Astrocyte (in vitro differentiated cells and primary cell): ENCODE data around the gene GNB1. TPM values are rescaled to one million over a fixed set of nuclear protein-coding genes. Genes with fewer than 3 reads are reported as not detected.

Experiments
- DNase-seq: peaks from one replicate; pipeline ENCODE4 v3.0.0-alpha.2; 2010; ENCODE audit warnings: low read depth
- FAIRE-seq: peaks from 2 replicates; lab custom pipeline; 2011; peaks lifted over from hg19 to GRCh38; lab: Jason Lieb, UNC
- H2AFZ ChIP-seq: 2 replicates; pipeline ENCODE4 v1.6.0; 2012; ENCODE audit warnings: low read depth, low read length, inconsistent platforms
- H3K27ac ChIP-seq: 2 replicates; pipeline ENCODE4 v1.5.1; 2011; ENCODE audit warnings: low read depth, low read length, inconsistent platforms
- H3K27me3 ChIP-seq: 2 replicates; pipeline ENCODE4 v1.6.0; 2011; ENCODE audit warnings: low read length, inconsistent platforms; ENCODE audit not compliant: insufficient read depth
- H3K36me3 ChIP-seq: 2 replicates; pipeline ENCODE4 v1.5.1; 2011; ENCODE audit warnings: low read length, inconsistent platforms; ENCODE audit not compliant: insufficient read depth
- H3K4me1 ChIP-seq: 2 replicates; pipeline ENCODE4 v1.5.1; 2011; ENCODE audit warnings: low read length, inconsistent platforms; ENCODE audit not compliant: insufficient read depth
- H3K4me2 ChIP-seq: 2 replicates; pipeline ENCODE4 v1.6.0; 2012; ENCODE audit warnings: low read length, inconsistent platforms
- H3K4me3 ChIP-seq: 2 replicates; pipeline ENCODE4 v1.5.1; 2011; ENCODE audit warnings: low read depth, mild to moderate bottlenecking, low read length, inconsistent platforms; ENCODE audit not compliant: insufficient read depth
- H3K79me2 ChIP-seq: 2 replicates; pipeline ENCODE4 v1.6.0; 2012; ENCODE audit warnings: mild to moderate bottlenecking, low read length, inconsistent platforms; ENCODE audit not compliant: insufficient read depth
- H3K9ac ChIP-seq: 2 replicates; pipeline ENCODE4 v1.6.0; 2012; ENCODE audit warnings: mild to moderate bottlenecking, low read length, inconsistent platforms
- H3K9me3 ChIP-seq: 2 replicates; pipeline ENCODE4 v1.5.1; 2012; ENCODE audit warnings: low read depth, mild to moderate bottlenecking, low read length, inconsistent platforms; ENCODE audit not compliant: insufficient read depth
- H4K20me1 ChIP-seq: 2 replicates; pipeline ENCODE4 v1.6.0; 2012; ENCODE audit warnings: low read length, inconsistent platforms; ENCODE audit not compliant: insufficient read depth
- H3K27ac Mint-ChIP-seq: one replicate; pipeline ENCODE4 v1.8.0; 2021; ENCODE audit warnings: mild to moderate bottlenecking, mixed read lengths; ENCODE audit not compliant: unreplicated experiment
- H3K27me3 Mint-ChIP-seq: one replicate; pipeline ENCODE4 v1.8.0; 2021; ENCODE audit warnings: low read depth, mixed read lengths; ENCODE audit not compliant: unreplicated experiment
- H3K36me3 Mint-ChIP-seq: one replicate; pipeline ENCODE4 v1.8.0; 2021; ENCODE audit warnings: low read depth, mixed read lengths; ENCODE audit not compliant: unreplicated experiment
- H3K4me1 Mint-ChIP-seq: one replicate; pipeline ENCODE4 v1.8.0; 2021; ENCODE audit warnings: low read depth, mixed read lengths; ENCODE audit not compliant: unreplicated experiment
- H3K4me3 Mint-ChIP-seq: one replicate; pipeline ENCODE4 v1.8.0; 2021; ENCODE audit warnings: mild to moderate bottlenecking, moderate library complexity, mixed read lengths; ENCODE audit not compliant: unreplicated experiment
- H3K9me3 Mint-ChIP-seq: one replicate; pipeline ENCODE4 v1.8.0; 2021; ENCODE audit warnings: mild to moderate bottlenecking, mixed read lengths; ENCODE audit not compliant: unreplicated experiment
- EZH2 ChIP-seq: IDR thresholded peaks from 2 replicates; pipeline ENCODE4 v1.6.1; 2012; ENCODE audit warnings: mild to moderate bottlenecking, low read length, inconsistent platforms; ENCODE audit not compliant: insufficient read depth
- total RNA-seq: library from RNA; stranded (reverse); gene quantifications from 2 replicates; pipeline ENCODE4 v1.2.1, GENCODE V29; 2021
- TF ChIP-seq, protein P1 (sequence below): IDR thresholded peaks from 2 replicates; pipeline ENCODE4 v1.5.1; 2011; ENCODE audit warnings: low read depth, mild to moderate bottlenecking, inconsistent platforms, low read length, moderate library complexity; ENCODE audit not compliant: insufficient read depth

Gene GNB1
- total RNA-seq, 1 donor from 2014 or later, result 602 TPM

DNA sequence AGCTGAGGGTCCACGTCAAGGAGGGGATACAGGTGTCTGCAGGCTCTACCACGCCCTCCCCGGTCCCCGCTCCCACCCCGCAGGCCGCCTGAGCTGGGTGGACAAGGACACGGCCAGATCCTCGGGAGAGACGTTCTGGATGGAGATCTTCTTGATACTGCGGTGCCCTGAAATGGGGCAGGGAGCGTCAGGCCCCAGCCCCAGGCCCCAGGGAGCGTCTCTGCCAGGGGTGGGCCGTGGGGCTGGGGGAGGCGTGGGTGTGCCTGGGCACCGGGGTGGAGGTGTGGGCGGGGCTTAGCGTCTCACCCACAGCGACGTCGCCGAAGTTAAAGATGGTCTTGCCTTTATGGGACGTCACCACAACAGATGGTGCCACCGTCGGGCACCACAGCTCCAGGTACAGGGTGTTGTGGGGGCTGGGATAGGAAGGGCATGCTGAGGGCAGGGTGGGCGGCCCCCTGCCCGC is 35.5 kb upstream of the GNB1 start:
- Histone ChIP-seq H3K4me1 (no peaks in the 10 kb centered on the region), H3K36me3 (no peaks in the 10 kb centered on the region), H4K20me1 (no peaks in the 10 kb centered on the region), H3K27me3 (no peaks in the 10 kb centered on the region), H3K9me3 (no peaks in the 10 kb centered on the region), H2AFZ (no peak overlapping the region), H3K4me3 (no peak overlapping the region), H3K79me2 (no peaks in the 10 kb centered on the region), H3K9ac (no peak overlapping the region), H3K27ac (no peak overlapping the region), H3K4me2 (no peak overlapping the region)
- Mint-ChIP-seq H3K36me3 (no peaks in the 10 kb centered on the region), H3K27ac (no peak overlapping the region), H3K4me3 (no peak overlapping the region), H3K4me1 (no peaks in the 10 kb centered on the region), H3K9me3 (no peaks in the 10 kb centered on the region), H3K27me3 (peaks cover 5% of the 10 kb centered on the region)
- FAIRE-seq, result no peak
- TF ChIP-seq EZH2, result no peak
- TF ChIP-seq, protein P1, sequence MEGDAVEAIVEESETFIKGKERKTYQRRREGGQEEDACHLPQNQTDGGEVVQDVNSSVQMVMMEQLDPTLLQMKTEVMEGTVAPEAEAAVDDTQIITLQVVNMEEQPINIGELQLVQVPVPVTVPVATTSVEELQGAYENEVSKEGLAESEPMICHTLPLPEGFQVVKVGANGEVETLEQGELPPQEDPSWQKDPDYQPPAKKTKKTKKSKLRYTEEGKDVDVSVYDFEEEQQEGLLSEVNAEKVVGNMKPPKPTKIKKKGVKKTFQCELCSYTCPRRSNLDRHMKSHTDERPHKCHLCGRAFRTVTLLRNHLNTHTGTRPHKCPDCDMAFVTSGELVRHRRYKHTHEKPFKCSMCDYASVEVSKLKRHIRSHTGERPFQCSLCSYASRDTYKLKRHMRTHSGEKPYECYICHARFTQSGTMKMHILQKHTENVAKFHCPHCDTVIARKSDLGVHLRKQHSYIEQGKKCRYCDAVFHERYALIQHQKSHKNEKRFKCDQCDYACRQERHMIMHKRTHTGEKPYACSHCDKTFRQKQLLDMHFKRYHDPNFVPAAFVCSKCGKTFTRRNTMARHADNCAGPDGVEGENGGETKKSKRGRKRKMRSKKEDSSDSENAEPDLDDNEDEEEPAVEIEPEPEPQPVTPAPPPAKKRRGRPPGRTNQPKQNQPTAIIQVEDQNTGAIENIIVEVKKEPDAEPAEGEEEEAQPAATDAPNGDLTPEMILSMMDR, result no peak
- no peak for DNase-seq

DNA sequence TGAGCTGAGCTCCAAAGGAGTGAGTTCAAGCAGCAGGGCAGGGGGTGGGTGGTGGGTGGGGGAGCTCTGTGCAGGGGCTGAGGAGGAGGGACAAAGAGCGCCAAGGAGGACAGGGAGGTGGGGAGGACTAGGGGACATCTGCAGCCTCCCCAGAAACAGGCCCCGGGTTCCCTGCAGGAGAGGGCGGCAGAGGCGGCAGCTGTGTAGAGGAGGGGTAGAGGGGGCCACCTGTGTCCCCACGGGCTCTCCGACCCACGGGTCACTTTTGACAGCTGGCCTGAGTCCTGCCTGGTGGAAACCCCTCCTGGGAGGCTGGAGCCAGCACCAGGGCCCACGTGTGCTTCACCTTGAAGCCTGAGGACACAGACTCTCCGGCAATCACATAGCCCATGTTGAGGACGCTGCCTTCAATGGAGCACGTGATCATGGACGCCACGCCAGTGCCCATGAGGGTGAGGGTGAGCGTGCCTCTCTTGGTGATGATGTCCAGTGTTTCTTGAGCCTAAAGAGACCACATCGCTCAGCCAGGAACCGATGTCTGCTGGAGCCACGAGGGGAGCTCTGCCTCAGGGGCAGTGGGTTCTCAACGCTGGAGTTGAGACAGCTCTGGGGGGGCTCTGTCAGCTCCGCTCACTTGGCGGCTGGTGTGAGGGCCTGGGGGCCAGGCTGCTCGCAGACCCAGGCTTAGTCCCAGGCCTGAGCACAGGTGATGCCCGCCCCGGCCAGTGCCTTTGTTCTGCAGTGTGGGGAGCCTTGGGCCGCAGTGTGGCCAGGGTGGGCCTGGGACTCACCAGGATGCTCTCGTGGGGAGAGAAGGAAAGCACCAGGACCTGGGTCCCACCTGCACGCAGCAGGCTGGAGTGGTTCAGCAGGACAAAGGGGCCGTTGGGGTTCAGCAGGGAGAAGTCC is 34.8 kb upstream of the GNB1 start:
- Histone ChIP-seq H3K4me1 (no peaks in the 10 kb centered on the region), H4K20me1 (no peaks in the 10 kb centered on the region), H3K9me3 (no peaks in the 10 kb centered on the region), H3K79me2 (no peaks in the 10 kb centered on the region), H3K27ac (no peak overlapping the region), H3K36me3 (no peaks in the 10 kb centered on the region), H3K27me3 (no peaks in the 10 kb centered on the region), H3K4me2 (no peak overlapping the region), H3K9ac (no peak overlapping the region), H2AFZ (no peak overlapping the region), H3K4me3 (no peak overlapping the region)
- FAIRE-seq (no peak), DNase-seq (no peak)
- H3K4me1 Mint-ChIP-seq, result no peaks in the 10 kb centered on the region
- no peak overlapping the region for H3K27ac Mint-ChIP-seq
- peaks cover 5% of the 10 kb centered on the region for H3K27me3 Mint-ChIP-seq
- no peaks in the 10 kb centered on the region for H3K36me3 Mint-ChIP-seq
- no peak overlapping the region for H3K4me3 Mint-ChIP-seq
- H3K9me3 Mint-ChIP-seq, result no peaks in the 10 kb centered on the region
- TF ChIP-seq, protein P1, result no peak
- TF ChIP-seq EZH2, result no peak

DNA sequence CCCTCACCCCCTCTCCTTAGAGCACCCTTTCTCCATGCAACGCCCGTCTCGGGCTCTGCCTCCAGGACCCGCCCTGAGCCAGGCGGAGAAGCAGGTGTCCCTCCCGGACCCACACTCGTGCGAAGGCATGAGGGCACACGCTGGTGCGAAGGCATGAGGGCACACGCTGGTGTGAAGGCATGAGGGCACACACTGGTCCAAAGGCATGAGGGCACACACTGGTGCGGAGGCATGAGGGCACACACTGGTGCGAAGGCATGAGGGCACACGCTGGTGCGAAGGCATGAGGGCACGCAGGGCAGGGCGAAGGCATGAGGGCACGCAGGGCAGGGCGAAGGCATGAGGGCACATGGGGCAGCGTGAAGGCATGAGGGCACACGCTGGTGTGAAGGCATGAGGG is 34.0 kb upstream of the GNB1 start:
- Histone ChIP-seq H4K20me1 (no peaks in the 10 kb centered on the region), H3K79me2 (no peaks in the 10 kb centered on the region), H3K27ac (no peak overlapping the region), H3K9ac (no peak overlapping the region), H2AFZ (no peak overlapping the region), H3K9me3 (no peaks in the 10 kb centered on the region), H3K4me2 (no peak overlapping the region), H3K4me3 (no peak overlapping the region), H3K27me3 (no peaks in the 10 kb centered on the region), H3K36me3 (no peaks in the 10 kb centered on the region), H3K4me1 (no peaks in the 10 kb centered on the region)
- DNase-seq, result no peak
- H3K9me3 Mint-ChIP-seq, result no peaks in the 10 kb centered on the region
- H3K27ac Mint-ChIP-seq, result no peak overlapping the region
- no peak for TF ChIP-seq EZH2
- TF ChIP-seq, protein P1, result no peak
- FAIRE-seq, result no peak
- no peaks in the 10 kb centered on the region for H3K4me1 Mint-ChIP-seq
- peaks cover 5% of the 10 kb centered on the region for H3K27me3 Mint-ChIP-seq
- no peaks in the 10 kb centered on the region for H3K36me3 Mint-ChIP-seq
- no peak overlapping the region for H3K4me3 Mint-ChIP-seq
